HepG2 (cell line): ENCODE results near the gene HSF4. TPM values are rescaled to one million over a fixed set of nuclear protein-coding genes. Genes with fewer than 3 reads are reported as not detected.
A peak's percentile ranks its signal among the peaks of the same experiment; 100 is the strongest.

ENCODE experiments used
- ATAC-seq: fragments of 200-7000 bp; cut with Tn5 transposase; 3 replicates; pipeline ENCODE4 v1.9.1; 2020; ENCODE audit warnings: mild to moderate bottlenecking, moderate library complexity
- BruUV-seq: library from RNA; stranded (reverse); fragments of 400-500 nt; replicated peaks from 2 replicates; lab custom pipeline; 2021; lab: Mats Ljungman, UMichigan
- CTCF ChIA-PET: fragments of 300-600 bp; formaldehyde crosslinking; extraction: SDS; loops from one replicate; lab custom pipeline; 2021; ENCODE audit warnings: low total read pairs, inconsistent platforms, low intra/inter-chr PET ratio; lab: Yijun Ruan, JAX
- POLR2A ChIA-PET: fragments of 350-600 bp; sonication (Branson Sonifier 250); formaldehyde crosslinking; loops from one replicate; lab custom pipeline; 2020; ENCODE audit warnings: antibody characterized with exemption, inconsistent platforms; lab: Yijun Ruan, JAX
- DNase-seq: peaks from one replicate; pipeline ENCODE4 v3.0.0-alpha.2; 2015; ENCODE audit warnings: low spot score
- FAIRE-seq: peaks from 3 replicates; lab custom pipeline; 2011; peaks lifted over from hg19 to GRCh38; lab: Jason Lieb, UNC
- H2AFZ ChIP-seq: one replicate; pipeline ENCODE4 v1.6.1; 2011; ENCODE audit warnings: low read length, inconsistent platforms
- H3K27ac ChIP-seq: fragments of 300-600 bp; 3 replicates; pipeline ENCODE4 v1.8.0; 2011; ENCODE audit warnings: mixed run types, mild to moderate bottlenecking, mixed read lengths, low read length, inconsistent platforms; ENCODE audit not compliant: insufficient read depth; ENCODE audit errors: extremely low read length
- H3K27me3 ChIP-seq, 2 experiments: fragments of 200-600 bp in 1 of 2; 2 replicates in 1 of 2; 3 replicates in 1 of 2; pipeline versions ENCODE4 v1.6.0 to v1.8.0; 2011; ENCODE audit warnings: low read length in 2 of 2, mild to moderate bottlenecking in 2 of 2, moderate library complexity in 2 of 2, inconsistent platforms in 1 of 2; ENCODE audit not compliant: insufficient read depth in 2 of 2, control insufficient read depth in 1 of 2
- H3K36me3 ChIP-seq, 2 experiments: fragments of 200-600 bp in 1 of 2; replicated peaks in 1 of 2; 2 replicates in 1 of 2; 3 replicates in 1 of 2; pipeline versions ENCODE4 v1.5.1 to v1.8.0; 2011; ENCODE audit warnings: low read length in 2 of 2, inconsistent platforms in 1 of 2; ENCODE audit not compliant: insufficient read depth in 2 of 2, control insufficient read depth in 1 of 2
- H3K4me1 ChIP-seq: 2 replicates; pipeline ENCODE4 v1.5.1; 2012; ENCODE audit warnings: low read length, inconsistent platforms; ENCODE audit not compliant: insufficient read depth
- H3K4me2 ChIP-seq: 2 replicates; pipeline ENCODE4 v1.6.0; 2011; ENCODE audit warnings: low read depth, low read length, inconsistent platforms
- H3K4me3 ChIP-seq, 3 experiments: fragments of 200-600 bp in 1 of 3; sonication (generic), shearing (Covaris generic) in 1 of 3; replicated peaks in 1 of 3; 2 replicates each; pipeline ENCODE4 v1.5.1; 2011 to 2016; ENCODE audit warnings: low read length in 3 of 3, inconsistent platforms in 2 of 3, low read depth in 2 of 3, mild to moderate bottlenecking in 2 of 3, control low read depth in 1 of 3, mixed read lengths in 1 of 3; ENCODE audit not compliant: insufficient read depth in 1 of 3
- H3K79me2 ChIP-seq: one replicate; pipeline ENCODE4 v1.6.1; 2011; ENCODE audit warnings: low read length, inconsistent platforms; ENCODE audit not compliant: insufficient read depth
- H3K9ac ChIP-seq: 2 replicates; pipeline ENCODE4 v1.6.0; 2011; ENCODE audit warnings: mild to moderate bottlenecking, low read depth, low read length, inconsistent platforms; ENCODE audit not compliant: insufficient read depth
- H3K9me3 ChIP-seq: 2 replicates; pipeline ENCODE4 v1.5.1; 2012; ENCODE audit warnings: mild to moderate bottlenecking, low read length
- H4K20me1 ChIP-seq: 2 replicates; pipeline ENCODE4 v1.6.0; 2011; ENCODE audit warnings: inconsistent platforms, mild to moderate bottlenecking, low read length, moderate library complexity; ENCODE audit not compliant: insufficient read depth
- ETV5 ChIP-seq: IDR thresholded peaks from 2 replicates; pipeline ENCODE4 v1.6.1; 2018; ENCODE audit warnings: missing biosample characterization, missing genetic modification reagents, inconsistent platforms, borderline replicate concordance
- GATA4 ChIP-seq: sonication (generic); IDR thresholded peaks from 2 replicates; pipeline ENCODE4 v1.6.1; 2016; ENCODE audit warnings: antibody characterized with exemption, low read depth, borderline replicate concordance
- KLF12 ChIP-seq: sonication (generic); formaldehyde crosslinking; IDR thresholded peaks from 2 replicates; pipeline ENCODE4 v1.4.0; 2020; ENCODE audit warnings: missing genetic modification reagents, borderline replicate concordance
- MAFK ChIP-seq, 2 experiments: IDR thresholded peaks in 1 of 2; conservative IDR thresholded peaks in 1 of 2; 2 replicates each; pipeline ENCODE4 v1.6.1; 2011; ENCODE audit warnings: improper control_type of control experiment in 2 of 2, low read length in 2 of 2
- NFE2L1 ChIP-seq: sonication (generic); formaldehyde crosslinking; IDR thresholded peaks from 2 replicates; pipeline ENCODE4 v1.4.0; 2020; ENCODE audit warnings: missing genetic modification reagents, mild to moderate bottlenecking, borderline replicate concordance
- NFE2L2 ChIP-seq: fragments of 150-350 bp; IDR thresholded peaks from 2 replicates; pipeline ENCODE4 v1.6.1; 2014; ENCODE audit warnings: low read length
- RFX3 ChIP-seq: IDR thresholded peaks from 2 replicates; pipeline ENCODE4 v1.6.1; 2016; ENCODE audit warnings: missing biosample characterization, missing genetic modification reagents
- SALL2 ChIP-seq: sonication (generic); formaldehyde crosslinking; IDR thresholded peaks from 2 replicates; pipeline ENCODE4 v1.8.1; 2023; ENCODE audit warnings: mild to moderate bottlenecking, missing genetic modification reagents, inconsistent platforms
- SIX1 ChIP-seq: sonication (generic); formaldehyde crosslinking; IDR thresholded peaks from 2 replicates; pipeline ENCODE4 v1.4.0; 2020; ENCODE audit warnings: missing genetic modification reagents, borderline replicate concordance
- THYN1 ChIP-seq: sonication (generic); formaldehyde crosslinking; IDR thresholded peaks from 2 replicates; pipeline ENCODE4 v1.8.1; 2023; ENCODE audit warnings: low read depth, mild to moderate bottlenecking, moderate library complexity, missing genetic modification reagents, borderline replicate concordance
- ZNF143 ChIP-seq: sonication (generic); formaldehyde crosslinking; IDR thresholded peaks from 2 replicates; pipeline ENCODE4 v1.4.0; 2020; ENCODE audit warnings: missing genetic modification reagents
- ZNF331 ChIP-seq: sonication (generic); formaldehyde crosslinking; IDR thresholded peaks from 2 replicates; pipeline ENCODE4 v1.4.0; 2020; ENCODE audit warnings: missing genetic modification reagents
- ZNF33B ChIP-seq: sonication (generic); formaldehyde crosslinking; IDR thresholded peaks from 2 replicates; pipeline ENCODE4 v1.5.1; 2020; ENCODE audit warnings: mild to moderate bottlenecking, missing genetic modification reagents
- WGBS: methylation state at CpG from one replicate; pipeline ENCODE4 v1.1.6; 2017; ENCODE audit warnings: low lambda C conversion rate; 5-methylcytosine and 5-hydroxymethylcytosine counted together
- in situ Hi-C: cut with HindIII; loops from 2 replicates; pipeline ENCODE4 v1.10.0; 2017; ENCODE audit warnings: low pct_unique_long_range_greater_than_20kb; ENCODE audit not compliant: extremely low pct_ligation_motif_present
- intact Hi-C: fragments of 100-400 bp; cut with micrococcal nuclease; formaldehyde crosslinking; loops from one replicate; pipeline ENCODE4 v1.10.0; 2022; ENCODE audit not compliant: unreplicated experiment
- polyA plus RNA-seq, 8 experiments: library from polyadenylated mRNA; depleted of rRNA in 3 of 8; stranded (reverse) in 7 of 8; unstranded in 1 of 8; fragments of >200 nt; fragmentation: Illumina TruSeq in 4 of 8; extraction: Trizol in 4 of 8; gene quantifications; 2 replicates each; pipeline versions ENCODE4 v1.2.1 to v1.2.3, GENCODE V29; 2011 to 2016; ENCODE audit warnings: low read depth in 4 of 8, missing spikeins in 1 of 8, mixed read lengths in 1 of 8; ENCODE audit not compliant: insufficient read depth in 1 of 8
- total RNA-seq, 5 experiments: library from RNA; depleted of rRNA; stranded (reverse); fragments of >200 nt; fragmentation: Illumina TruSeq; extraction: Trizol; gene quantifications; 2 replicates each; pipeline ENCODE4 v1.2.3, GENCODE V29; 2016; ENCODE audit warnings: low read depth in 1 of 5
- TF ChIP-seq, protein P1 (sequence below): sonication (generic); formaldehyde crosslinking; IDR thresholded peaks from 2 replicates; pipeline ENCODE4 v1.5.0; 2020; ENCODE audit warnings: missing genetic modification reagents
- TF ChIP-seq, protein P2 (sequence below), 2 experiments: sonication (generic) in 1 of 2; formaldehyde crosslinking in 1 of 2; IDR thresholded peaks; 2 replicates each; pipeline versions ENCODE4 v1.5.1 to v1.6.1; 2011 to 2020; ENCODE audit warnings: borderline replicate concordance in 1 of 2, low read depth in 1 of 2, low read length in 1 of 2, mild to moderate bottlenecking in 1 of 2, missing genetic modification reagents in 1 of 2, moderate library complexity in 1 of 2
- TF ChIP-seq, protein P3 (sequence below): IDR thresholded peaks from 2 replicates; pipeline ENCODE4 v1.6.1; 2016; ENCODE audit warnings: mild to moderate bottlenecking, missing biosample characterization, missing genetic modification reagents

HSF4 gene
- total and polyA plus RNA-seq, 2 of the 13 experiments (the other 11 are each of a cell fraction or from before 2014, with no cell fraction given): 3.5 to 16.9 TPM

DNA sequence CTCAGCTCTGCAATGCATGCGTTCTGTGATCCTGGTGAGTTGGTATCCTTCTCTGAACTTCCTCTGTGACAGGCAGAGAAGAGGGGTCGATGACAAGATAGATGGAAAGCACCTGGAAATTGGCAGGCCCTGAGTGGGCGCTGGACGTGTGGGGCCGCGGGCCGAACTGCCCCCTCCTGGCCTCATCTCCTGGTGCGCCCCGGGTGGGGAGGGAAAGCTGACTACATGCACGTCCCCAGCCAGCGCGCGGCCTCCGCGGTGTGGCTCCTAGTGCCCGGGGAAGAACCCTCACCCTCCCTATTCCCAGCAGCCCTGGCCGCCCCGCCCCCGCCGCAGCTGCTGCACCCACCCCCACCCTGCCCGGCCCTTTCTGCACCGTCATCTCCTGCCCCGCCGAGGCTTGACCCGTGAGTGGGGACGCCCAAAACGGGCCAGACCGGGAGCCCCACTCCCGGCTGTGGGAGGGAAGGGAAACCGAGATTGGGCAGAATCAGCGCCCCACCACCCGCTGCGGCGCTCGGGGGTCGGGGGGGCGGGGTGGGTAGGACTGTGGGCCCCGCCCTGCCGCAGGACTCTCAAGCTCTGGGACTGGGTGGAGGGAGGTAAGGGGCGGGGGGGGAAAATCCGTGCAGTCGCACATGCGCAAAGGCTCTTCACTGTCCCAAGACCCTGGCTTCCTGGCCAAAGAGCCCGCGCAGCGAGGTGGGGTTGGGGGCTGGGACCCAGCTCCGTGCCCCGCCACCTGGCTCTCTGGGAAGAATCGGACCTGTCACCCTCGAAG is 5.8 kb downstream of the HSF4 start, which contains the start of gene NOL3:
Gene NOL3 (plus strand): TSS at position 371 of the 781 bp plus-strand sequence.
- POLR2A ChIA-PET: interaction anchor here (0.6 to 3.4 kb wide), 25 partner anchors 11 to 340 kb away, joined by 3 to 54 read pairs (median 4); partner anchors contain the start of genes B3GNT9, CBFB, E2F4 and EXOC3L1
- peaks cover 63% of the 10 kb centered on the region for H3K4me1 ChIP-seq
- in situ Hi-C loops: no loop called here
- ATAC-seq: peak; percentile 58
- peak; percentile 87 for DNase-seq
- H3K79me2 ChIP-seq: no peaks in the 10 kb centered on the region
- CTCF ChIA-PET: interaction anchor here (0.7 to 1.5 kb wide), 3 partner anchors 11 to 13 kb away, joined by 3 to 4 read pairs (median 3); partner anchors contain the start of genes FBXL8, MATCAP1 and TRADD
- H3K36me3 ChIP-seq: no peaks in the 10 kb centered on the region; a peak in 1 of 5 replicates
- H3K27ac ChIP-seq: peak within 1 kb of the TSS; percentile 71
- H3K4me3 ChIP-seq: peak within 1 kb of the TSS; percentile 65 to 78 (median 67)
- peak within 1 kb of the TSS; percentile 99 for H3K4me2 ChIP-seq
- intact Hi-C loops: loop anchor here (1.0 kb wide), 2 partner anchors 13 to 193 kb away; partner anchors contain the start of gene MATCAP1
- peaks cover 4 to 34% of the 10 kb centered on the region in 2 experiments for H3K27me3 ChIP-seq
- H3K9ac ChIP-seq: peak within 1 kb of the TSS; percentile 75
- BruUV-seq: no TSS peak
- FAIRE-seq: no peak
- H3K9me3 ChIP-seq: no peaks in the 10 kb centered on the region
- H2AFZ ChIP-seq: peak within 1 kb of the TSS; percentile 30
- WGBS: 1% methylated on average over 23 of the region's 50 CpGs
- H4K20me1 ChIP-seq: no peaks in the 10 kb centered on the region
- TF ChIP-seq, protein P1, sequence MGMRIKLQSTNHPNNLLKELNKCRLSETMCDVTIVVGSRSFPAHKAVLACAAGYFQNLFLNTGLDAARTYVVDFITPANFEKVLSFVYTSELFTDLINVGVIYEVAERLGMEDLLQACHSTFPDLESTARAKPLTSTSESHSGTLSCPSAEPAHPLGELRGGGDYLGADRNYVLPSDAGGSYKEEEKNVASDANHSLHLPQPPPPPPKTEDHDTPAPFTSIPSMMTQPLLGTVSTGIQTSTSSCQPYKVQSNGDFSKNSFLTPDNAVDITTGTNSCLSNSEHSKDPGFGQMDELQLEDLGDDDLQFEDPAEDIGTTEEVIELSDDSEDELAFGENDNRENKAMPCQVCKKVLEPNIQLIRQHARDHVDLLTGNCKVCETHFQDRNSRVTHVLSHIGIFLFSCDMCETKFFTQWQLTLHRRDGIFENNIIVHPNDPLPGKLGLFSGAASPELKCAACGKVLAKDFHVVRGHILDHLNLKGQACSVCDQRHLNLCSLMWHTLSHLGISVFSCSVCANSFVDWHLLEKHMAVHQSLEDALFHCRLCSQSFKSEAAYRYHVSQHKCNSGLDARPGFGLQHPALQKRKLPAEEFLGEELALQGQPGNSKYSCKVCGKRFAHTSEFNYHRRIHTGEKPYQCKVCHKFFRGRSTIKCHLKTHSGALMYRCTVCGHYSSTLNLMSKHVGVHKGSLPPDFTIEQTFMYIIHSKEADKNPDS (CRISPR knock-in tag): no peak
- TF ChIP-seq NFE2L2: peak; percentile 74
- no peak for TF ChIP-seq RFX3 (CRISPR knock-in tag)
- TF ChIP-seq KLF12 (CRISPR knock-in tag): no peak
- peak; percentile 56 for TF ChIP-seq ETV5 (CRISPR knock-in tag)
- 0 out of 4 replicates have a peak, but pooled peaks of 1 of the 2 experiments have one; percentile 27 for TF ChIP-seq MAFK (conservative IDR thresholded peaks at IDR 0.05 in 1 of 2, IDR thresholded peaks at IDR 0.05 in 1 of 2; ENCODE audit: low read length in 2 of 2)
- TF ChIP-seq ZNF331: peak; percentile 42; the same call in 1 of the 2 replicates
- TF ChIP-seq, protein P2, sequence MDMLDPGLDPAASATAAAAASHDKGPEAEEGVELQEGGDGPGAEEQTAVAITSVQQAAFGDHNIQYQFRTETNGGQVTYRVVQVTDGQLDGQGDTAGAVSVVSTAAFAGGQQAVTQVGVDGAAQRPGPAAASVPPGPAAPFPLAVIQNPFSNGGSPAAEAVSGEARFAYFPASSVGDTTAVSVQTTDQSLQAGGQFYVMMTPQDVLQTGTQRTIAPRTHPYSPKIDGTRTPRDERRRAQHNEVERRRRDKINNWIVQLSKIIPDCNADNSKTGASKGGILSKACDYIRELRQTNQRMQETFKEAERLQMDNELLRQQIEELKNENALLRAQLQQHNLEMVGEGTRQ (IDR thresholded peaks at IDR 0.05; ENCODE audit: low read depth, low read length): no peak
- TF ChIP-seq, protein P2 (CRISPR knock-in tag; IDR thresholded peaks at IDR 0.05; ENCODE audit: borderline replicate concordance): no peak
- TF ChIP-seq ZNF143 (CRISPR knock-in tag): peak; percentile 75
- TF ChIP-seq GATA4: peak; percentile 23; the same call in 1 of the 2 replicates
- TF ChIP-seq ZNF33B (CRISPR knock-in tag): 0 out of 2 replicates have a peak, but pooled peaks have one; percentile 39
- no peak for TF ChIP-seq SALL2 (CRISPR knock-in tag)
- TF ChIP-seq, protein P3, sequence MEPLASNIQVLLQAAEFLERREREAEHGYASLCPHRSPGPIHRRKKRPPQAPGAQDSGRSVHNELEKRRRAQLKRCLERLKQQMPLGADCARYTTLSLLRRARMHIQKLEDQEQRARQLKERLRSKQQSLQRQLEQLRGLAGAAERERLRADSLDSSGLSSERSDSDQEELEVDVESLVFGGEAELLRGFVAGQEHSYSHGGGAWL (CRISPR knock-in tag): peak; percentile 35
- no peak for TF ChIP-seq SIX1 (CRISPR knock-in tag)
- no peak for TF ChIP-seq THYN1
- peak; percentile 94 for TF ChIP-seq NFE2L1 (CRISPR knock-in tag)
